ENCODE results near the gene ETNPPL.
"Not testable (repeated sequence)": the region's sequence is repeated elsewhere in the genome, so short reads cannot be mapped to it uniquely, and the experiment has no call there.

ETNPPL gene

GRCh38 chr4:108729731-108730130, 33.1 kb downstream of the ETNPPL start:
- Histone ChIP-seq H3K36me3 (ENCODE audit: insufficient read depth, low read length) (no peaks in the 10 kb centered on the region), H3K27me3 (ENCODE audit: insufficient read depth, low read length) (peaks cover 5% of the 10 kb centered on the region; the same call in 1 of the 2 replicates), H3K27ac (ENCODE audit: low read depth, low read length) (no peak overlapping the region), H3K79me2 (ENCODE audit: control insufficient read depth, insufficient read depth, low read length, unreplicated experiment) (no peaks in the 10 kb centered on the region), H2AFZ (ENCODE audit: low read length, unreplicated experiment) (no peak overlapping the region), H3K4me3 (ENCODE audit: low read depth, low read length) (no peak overlapping the region), H3K4me1 (ENCODE audit: control insufficient read depth, insufficient read depth, low read length, unreplicated experiment) (no peaks in the 10 kb centered on the region)

GRCh38 chr4:108725457-108725856, 37.4 kb downstream of the ETNPPL start:
- H3K36me3 ChIP-seq (ENCODE audit: insufficient read depth, low read length) = no peaks in the 10 kb centered on the region
- peaks cover 6% of the 10 kb centered on the region; the same call in 1 of the 2 replicates for H3K27me3 ChIP-seq (ENCODE audit: insufficient read depth, low read length)
- no peaks in the 10 kb centered on the region for H3K79me2 ChIP-seq (ENCODE audit: control insufficient read depth, insufficient read depth, low read length, unreplicated experiment)
- no peak overlapping the region for H3K27ac ChIP-seq (ENCODE audit: low read depth, low read length)
- H3K4me1 ChIP-seq (ENCODE audit: control insufficient read depth, insufficient read depth, low read length, unreplicated experiment) = no peaks in the 10 kb centered on the region
- H3K4me3 ChIP-seq (ENCODE audit: low read depth, low read length) = no peak overlapping the region
- H2AFZ ChIP-seq (ENCODE audit: low read length, unreplicated experiment) = no peak overlapping the region

- Histone ChIP-seq H3K27me3 (ENCODE audit: insufficient read depth, low read length) (peaks cover 6% of the 10 kb centered on the region; the same call in 1 of the 2 replicates), H3K79me2 (ENCODE audit: control insufficient read depth, insufficient read depth, low read length, unreplicated experiment) (no peaks in the 10 kb centered on the region), H3K36me3 (ENCODE audit: insufficient read depth, low read length) (no peaks in the 10 kb centered on the region), H2AFZ (ENCODE audit: low read length, unreplicated experiment) (no peak overlapping the region), H3K27ac (ENCODE audit: low read depth, low read length) (no peak overlapping the region), H3K4me1 (ENCODE audit: control insufficient read depth, insufficient read depth, low read length, unreplicated experiment) (no peaks in the 10 kb centered on the region), H3K4me3 (ENCODE audit: low read depth, low read length) (no peak overlapping the region)
Observed at GRCh38 chr4:108717386-108717785, 45.5 kb downstream of the ETNPPL start.

- Histone ChIP-seq H3K4me3 (ENCODE audit: low read depth, low read length) (no peak overlapping the region), H3K36me3 (ENCODE audit: insufficient read depth, low read length) (no peaks in the 10 kb centered on the region), H3K27ac (ENCODE audit: low read depth, low read length) (no peak overlapping the region), H2AFZ (ENCODE audit: low read length, unreplicated experiment) (no peak overlapping the region), H3K79me2 (ENCODE audit: control insufficient read depth, insufficient read depth, low read length, unreplicated experiment) (no peaks in the 10 kb centered on the region), H3K27me3 (ENCODE audit: insufficient read depth, low read length) (0 out of 2 replicates have a peak, but pooled peaks cover 2% of the 10 kb centered on the region), H3K4me1 (ENCODE audit: control insufficient read depth, insufficient read depth, low read length, unreplicated experiment) (no peaks in the 10 kb centered on the region)
Observed at GRCh38 chr4:108716340-108716739, 46.5 kb downstream of the ETNPPL start.

- Histone ChIP-seq H3K4me3 (ENCODE audit: low read depth, low read length) (no peak overlapping the region), H3K27ac (ENCODE audit: low read depth, low read length) (no peak overlapping the region), H3K79me2 (ENCODE audit: control insufficient read depth, insufficient read depth, low read length, unreplicated experiment) (no peaks in the 10 kb centered on the region), H2AFZ (ENCODE audit: low read length, unreplicated experiment) (no peak overlapping the region), H3K27me3 (ENCODE audit: insufficient read depth, low read length) (no peaks in the 10 kb centered on the region), H3K36me3 (ENCODE audit: insufficient read depth, low read length) (no peaks in the 10 kb centered on the region), H3K4me1 (ENCODE audit: control insufficient read depth, insufficient read depth, low read length, unreplicated experiment) (no peaks in the 10 kb centered on the region)
Observed at GRCh38 chr4:108714880-108715279, 48.0 kb downstream of the ETNPPL start.

- H3K27ac ChIP-seq (ENCODE audit: low read depth, low read length); H3K79me2 ChIP-seq (ENCODE audit: control insufficient read depth, insufficient read depth, low read length, unreplicated experiment); H2AFZ ChIP-seq (ENCODE audit: low read length, unreplicated experiment); H3K36me3 ChIP-seq (ENCODE audit: insufficient read depth, low read length); H3K4me3 ChIP-seq (ENCODE audit: low read depth, low read length); H3K4me1 ChIP-seq (ENCODE audit: control insufficient read depth, insufficient read depth, low read length, unreplicated experiment); H3K27me3 ChIP-seq (ENCODE audit: insufficient read depth, low read length): not testable (repeated sequence)
Observed at GRCh38 chr4:108710578-108710977, 52.3 kb downstream of the ETNPPL start.

- H3K36me3 ChIP-seq (ENCODE audit: insufficient read depth, low read length) = no peaks in the 10 kb centered on the region
- no peaks in the 10 kb centered on the region for H3K79me2 ChIP-seq (ENCODE audit: control insufficient read depth, insufficient read depth, low read length, unreplicated experiment)
- no peak overlapping the region for H2AFZ ChIP-seq (ENCODE audit: low read length, unreplicated experiment)
- no peak overlapping the region for H3K4me3 ChIP-seq (ENCODE audit: low read depth, low read length)
- H3K27ac ChIP-seq (ENCODE audit: low read depth, low read length) = no peak overlapping the region
- no peaks in the 10 kb centered on the region for H3K27me3 ChIP-seq (ENCODE audit: insufficient read depth, low read length)
- H3K4me1 ChIP-seq (ENCODE audit: control insufficient read depth, insufficient read depth, low read length, unreplicated experiment) = no peaks in the 10 kb centered on the region
Observed at GRCh38 chr4:108709722-108710121, 53.1 kb downstream of the ETNPPL start.

GRCh38 chr4:108709234-108709633, 53.6 kb downstream of the ETNPPL start:
- Histone ChIP-seq H3K4me1 (ENCODE audit: control insufficient read depth, insufficient read depth, low read length, unreplicated experiment) (no peaks in the 10 kb centered on the region), H2AFZ (ENCODE audit: low read length, unreplicated experiment) (no peak overlapping the region), H3K27ac (ENCODE audit: low read depth, low read length) (no peak overlapping the region), H3K79me2 (ENCODE audit: control insufficient read depth, insufficient read depth, low read length, unreplicated experiment) (no peaks in the 10 kb centered on the region), H3K27me3 (ENCODE audit: insufficient read depth, low read length) (peaks cover under 1% of the 10 kb centered on the region; the same call in 1 of the 2 replicates), H3K36me3 (ENCODE audit: insufficient read depth, low read length) (no peaks in the 10 kb centered on the region), H3K4me3 (ENCODE audit: low read depth, low read length) (no peak overlapping the region)

- Histone ChIP-seq H2AFZ (ENCODE audit: low read length, unreplicated experiment) (no peak overlapping the region), H3K4me1 (ENCODE audit: control insufficient read depth, insufficient read depth, low read length, unreplicated experiment) (no peaks in the 10 kb centered on the region), H3K4me3 (ENCODE audit: low read depth, low read length) (no peak overlapping the region), H3K36me3 (ENCODE audit: insufficient read depth, low read length) (no peaks in the 10 kb centered on the region), H3K27me3 (ENCODE audit: insufficient read depth, low read length) (peaks cover 4% of the 10 kb centered on the region; the same call in 1 of the 2 replicates), H3K27ac (ENCODE audit: low read depth, low read length) (no peak overlapping the region), H3K79me2 (ENCODE audit: control insufficient read depth, insufficient read depth, low read length, unreplicated experiment) (no peaks in the 10 kb centered on the region)
Observed at GRCh38 chr4:108706289-108706688, 56.6 kb downstream of the ETNPPL start.

- Histone ChIP-seq H3K27me3 (ENCODE audit: insufficient read depth, low read length) (peaks cover 4% of the 10 kb centered on the region; the same call in 1 of the 2 replicates), H3K4me3 (ENCODE audit: low read depth, low read length) (no peak overlapping the region), H3K27ac (ENCODE audit: low read depth, low read length) (no peak overlapping the region), H2AFZ (ENCODE audit: low read length, unreplicated experiment) (no peak overlapping the region), H3K36me3 (ENCODE audit: insufficient read depth, low read length) (no peaks in the 10 kb centered on the region), H3K4me1 (ENCODE audit: control insufficient read depth, insufficient read depth, low read length, unreplicated experiment) (no peaks in the 10 kb centered on the region), H3K79me2 (ENCODE audit: control insufficient read depth, insufficient read depth, low read length, unreplicated experiment) (no peaks in the 10 kb centered on the region)
Observed at GRCh38 chr4:108703966-108704365, 58.9 kb downstream of the ETNPPL start.

GRCh38 chr4:108703370-108703769, 59.5 kb downstream of the ETNPPL start:
- no peaks in the 10 kb centered on the region for H3K79me2 ChIP-seq (ENCODE audit: control insufficient read depth, insufficient read depth, low read length, unreplicated experiment)

More at GRCh38 chr4:108703370-108703769, 59.5 kb downstream of the ETNPPL start:
- no peak overlapping the region for H3K4me3 ChIP-seq (ENCODE audit: low read depth, low read length)
- H3K4me1 ChIP-seq (ENCODE audit: control insufficient read depth, insufficient read depth, low read length, unreplicated experiment) = no peaks in the 10 kb centered on the region
- peaks cover 7% of the 10 kb centered on the region for H3K27me3 ChIP-seq (ENCODE audit: insufficient read depth, low read length)
- H2AFZ ChIP-seq (ENCODE audit: low read length, unreplicated experiment) = no peak overlapping the region
- H3K36me3 ChIP-seq (ENCODE audit: insufficient read depth, low read length) = no peaks in the 10 kb centered on the region
- H3K27ac ChIP-seq (ENCODE audit: low read depth, low read length) = no peak overlapping the region
